K562 (cell line): ENCODE results near the gene IRX6. TPM values are rescaled to one million over a fixed set of nuclear protein-coding genes. Genes with fewer than 3 reads are reported as not detected.
A peak's percentile ranks its signal among the peaks of the same experiment; 100 is the strongest.

Source experiments
- CEBPZ ChIP-seq: fragments of 150-350 bp; IDR thresholded peaks from 2 replicates; pipeline ENCODE4 v1.6.1; 2014; ENCODE audit warnings: low read depth, mild to moderate bottlenecking, low read length, borderline replicate concordance
- CHAMP1 ChIP-seq: fragments of 450-650 bp; IDR thresholded peaks from 2 replicates; pipeline ENCODE4 v1.6.1; 2016; ENCODE audit warnings: mild to moderate bottlenecking
- CHD1 ChIP-seq: fragments of 200-600 bp; sonication (generic); IDR thresholded peaks from one replicate; pipeline ENCODE4 v1.6.1; 2012; ENCODE audit warnings: mild to moderate bottlenecking, moderate library complexity, low read length, inconsistent platforms
- HCFC1 ChIP-seq: IDR thresholded peaks from 2 replicates; pipeline ENCODE4 v1.6.1; 2012; ENCODE audit warnings: low read depth, low read length, improper control_type of control experiment
- MYBL2 ChIP-seq, 2 experiments: fragments of 450-650 bp in 1 of 2; sonication (generic) in 1 of 2; formaldehyde crosslinking in 1 of 2; IDR thresholded peaks; 2 replicates each; pipeline versions ENCODE4 v1.6.1 to v1.8.1; 2017 to 2022; ENCODE audit warnings: borderline replicate concordance in 1 of 2, inconsistent platforms in 1 of 2, low read depth in 1 of 2, mild to moderate bottlenecking in 1 of 2, missing genetic modification reagents in 1 of 2, moderate library complexity in 1 of 2
- NFXL1 ChIP-seq: fragments of 450-650 bp; formaldehyde crosslinking; IDR thresholded peaks from 2 replicates; pipeline ENCODE4 v1.4.0; 2021; ENCODE audit warnings: mild to moderate bottlenecking
- NR4A1 ChIP-seq, 2 experiments: fragments of 250-450 bp in 1 of 2; fragments of 450-650 bp in 1 of 2; sonication (Bioruptor Pico) in 1 of 2; IDR thresholded peaks; 2 replicates each; pipeline versions ENCODE4 v1.4.0 to v1.6.1; 2016 to 2020; ENCODE audit warnings: mild to moderate bottlenecking in 2 of 2, missing compliant biosample characterization in 1 of 2, missing genetic modification characterization in 1 of 2, moderate library complexity in 1 of 2
- NRF1 ChIP-seq, 2 experiments: fragments of 450-650 bp; IDR thresholded peaks in 1 of 2; conservative IDR thresholded peaks in 1 of 2; 2 replicates each; pipeline ENCODE4 v1.6.1; 2014; ENCODE audit warnings: mild to moderate bottlenecking in 2 of 2
- TFE3 ChIP-seq: fragments of 450-650 bp; formaldehyde crosslinking; IDR thresholded peaks from 2 replicates; pipeline ENCODE4 v1.4.0; 2020; ENCODE audit warnings: mild to moderate bottlenecking, mixed read lengths
- TSC22D4 ChIP-seq: fragments of 450-650 bp; IDR thresholded peaks from 2 replicates; pipeline ENCODE4 v1.6.1; 2016; ENCODE audit warnings: missing genetic modification characterization, missing biosample characterization, control low read depth
- ZFP91 ChIP-seq: sonication (generic); formaldehyde crosslinking; IDR thresholded peaks from 2 replicates; pipeline ENCODE4 v1.8.0; 2022; ENCODE audit warnings: mild to moderate bottlenecking, missing genetic modification reagents
- ZNF277 ChIP-seq: fragments of 250-450 bp; sonication (Bioruptor Pico); IDR thresholded peaks from 2 replicates; pipeline ENCODE4 v1.8.0; 2022; ENCODE audit warnings: inconsistent platforms, mild to moderate bottlenecking, moderate library complexity, borderline replicate concordance
- ZNF280B ChIP-seq: fragments of 250-450 bp; sonication (Bioruptor Pico); IDR thresholded peaks from 2 replicates; pipeline ENCODE4 v1.5.1; 2021; ENCODE audit warnings: mild to moderate bottlenecking
- polyA plus RNA-seq, 8 experiments: library from polyadenylated mRNA; depleted of rRNA in 4 of 8; stranded (reverse) in 5 of 8; unstranded in 3 of 8; fragments of >200 nt; fragmentation: Nextera tagmentation in 2 of 8; fragmentation: Illumina TruSeq in 1 of 8; extraction: Ambion mirVana in 2 of 8; extraction: Trizol in 1 of 8; gene quantifications; 2 replicates each; pipeline versions ENCODE4 v1.2.1 to v1.2.3, GENCODE V29; 2011 to 2014; ENCODE audit warnings: inconsistent platforms in 1 of 8, missing spikeins in 1 of 8
- total RNA-seq, 7 experiments: library from RNA; depleted of rRNA in 6 of 7; stranded (reverse); fragments of >200 nt in 6 of 7; fragmentation: Illumina TruSeq in 2 of 7; extraction: Trizol in 2 of 7; gene quantifications; 2 replicates each; pipeline versions ENCODE4 v1.2.1 to v1.2.3, GENCODE V29; 2011 to 2021; ENCODE audit warnings: low replicate concordance in 1 of 7

Gene IRX6
- total and polyA plus RNA-seq, 9 of the 15 experiments (the other 6 are each of a cell fraction or from before 2014, with no cell fraction given) = 0.07 to 0.29 (median 0.14) TPM; not detected in 4

- TF ChIP-seq CHAMP1 = no peak
- TF ChIP-seq ZFP91 = no peak
- no peak for TF ChIP-seq ZNF280B (CRISPR knock-in tag)
- no peak for TF ChIP-seq HCFC1
- TF ChIP-seq NFXL1 (CRISPR knock-in tag) = 0 out of 2 replicates have a peak, but pooled peaks have one; percentile 48
- no peak for TF ChIP-seq CEBPZ
- TF ChIP-seq NR4A1 (CRISPR knock-in tag; IDR thresholded peaks at IDR 0.05) = no peak
- TF ChIP-seq NR4A1 (tag; IDR thresholded peaks at IDR 0.05) = no peak
- TF ChIP-seq NRF1 (conservative IDR thresholded peaks at IDR 0.05 in 1 of 2, IDR thresholded peaks at IDR 0.05 in 1 of 2) = no peak
- TF ChIP-seq MYBL2 (IDR thresholded peaks at IDR 0.05; ENCODE audit: low read depth) = no peak
- TF ChIP-seq MYBL2 (CRISPR knock-in tag; IDR thresholded peaks at IDR 0.05; ENCODE audit: borderline replicate concordance) = no peak
- TF ChIP-seq TFE3 = no peak
- no peak for TF ChIP-seq CHD1
- no peak for TF ChIP-seq ZNF277 (CRISPR knock-in tag)
- TF ChIP-seq TSC22D4 (tag) = no peak
Measured at GRCh38 chr16:55376567-55377167, 52.7 kb downstream of the IRX6 start (continued).
